ENCODE measurements around the gene AGTR2. TPM values are rescaled to one million over a fixed set of nuclear protein-coding genes. Genes with fewer than 3 reads are reported as not detected.

The AGTR2 gene
- polyA plus RNA-seq, 1 donor from 2014 or later: not detected

- no peak for TF ChIP-seq REST (IDR thresholded peaks at IDR 0.05; ENCODE audit: borderline replicate concordance)
- TF ChIP-seq POLR2AphosphoS5 (IDR thresholded peaks at IDR 0.05): no peak
- TF ChIP-seq TAF1 (IDR thresholded peaks at IDR 0.05; ENCODE audit: low read depth): no peak
- no peak for TF ChIP-seq SMC3 (conservative IDR thresholded peaks at IDR 0.05; ENCODE audit: poor library complexity)
- TF ChIP-seq EZH2 (IDR thresholded peaks at IDR 0.05; ENCODE audit: borderline replicate concordance, insufficient read depth, low read length, poor library complexity, severe bottlenecking): no peak
- Histone ChIP-seq H4K20me1 (ENCODE audit: insufficient read depth) (no peaks in the 10 kb centered on the region), H3K79me2 (replicated peaks; ENCODE audit: insufficient read depth, low read length) (no peaks in the 10 kb centered on the region), H3K9me3 (ENCODE audit: low read length) (no peaks in the 10 kb centered on the region), H2AFZ (ENCODE audit: low read depth, low read length) (no peak overlapping the region), H3K4me3 (ENCODE audit: low read length) (no peak overlapping the region), H3K4me2 (ENCODE audit: low read length) (no peak overlapping the region), H3K27ac (ENCODE audit: low read length) (no peak overlapping the region), H3K36me3 (ENCODE audit: insufficient read depth, low read length) (no peaks in the 10 kb centered on the region), H3K9me2 (ENCODE audit: insufficient read depth, low read length) (no peaks in the 10 kb centered on the region), H3K9ac (ENCODE audit: low read length) (no peak overlapping the region), H3F3A (ENCODE audit: insufficient read depth, low read length, poor library complexity, severe bottlenecking) (no peaks in the 10 kb centered on the region), H3K27me3 (ENCODE audit: insufficient read depth, low read depth, low read length) (no peaks in the 10 kb centered on the region)
These were observed 27.7 kb downstream of the AGTR2 start for GRCh38 chrX:116198235-116198634.

- Histone ChIP-seq H3K27ac (ENCODE audit: low read length) (no peak overlapping the region), H3K9me3 (ENCODE audit: low read length) (no peaks in the 10 kb centered on the region), H3K4me3 (ENCODE audit: low read length) (no peak overlapping the region), H3K4me2 (ENCODE audit: low read length) (no peak overlapping the region), H3K27me3 (ENCODE audit: insufficient read depth, low read depth, low read length) (no peaks in the 10 kb centered on the region), H3K36me3 (ENCODE audit: insufficient read depth, low read length) (no peaks in the 10 kb centered on the region), H3K9ac (ENCODE audit: low read length) (no peak overlapping the region), H3K79me2 (replicated peaks; ENCODE audit: insufficient read depth, low read length) (no peaks in the 10 kb centered on the region), H3K9me2 (ENCODE audit: insufficient read depth, low read length) (no peaks in the 10 kb centered on the region), H2AFZ (ENCODE audit: low read depth, low read length) (no peak overlapping the region), H3F3A (ENCODE audit: insufficient read depth, low read length, poor library complexity, severe bottlenecking) (no peaks in the 10 kb centered on the region), H4K20me1 (ENCODE audit: insufficient read depth) (no peaks in the 10 kb centered on the region)
- TF ChIP-seq RAD21 (conservative IDR thresholded peaks at IDR 0.05) (no peak), REST (IDR thresholded peaks at IDR 0.05; ENCODE audit: borderline replicate concordance) (no peak), MXI1 (conservative IDR thresholded peaks at IDR 0.05; ENCODE audit: poor library complexity, severe bottlenecking) (no peak), SMC3 (conservative IDR thresholded peaks at IDR 0.05; ENCODE audit: poor library complexity) (no peak), EP300 (conservative IDR thresholded peaks at IDR 0.05; ENCODE audit: poor library complexity, severe bottlenecking) (no peak), POLR2AphosphoS5 (IDR thresholded peaks at IDR 0.05) (no peak), EZH2 (IDR thresholded peaks at IDR 0.05; ENCODE audit: borderline replicate concordance, insufficient read depth, low read length, poor library complexity, severe bottlenecking) (no peak), CTCF (IDR thresholded peaks at IDR 0.05; ENCODE audit: poor library complexity, severe bottlenecking) (no peak), TAF1 (IDR thresholded peaks at IDR 0.05; ENCODE audit: low read depth) (no peak)
These were observed 28.3 kb downstream of the AGTR2 start for GRCh38 chrX:116198810-116199209.
